ENCODE measurements around the gene SMURF2. TPM values are rescaled to one million over a fixed set of nuclear protein-coding genes. Genes with fewer than 3 reads are reported as not detected.

Gene SMURF2
- total RNA-seq, 1 experiment from 2014 or later = 23.0 TPM

- CTCF ChIA-PET = interaction anchor here (1.0 to 1.2 kb wide), 2 partner anchors 79 to 151 kb away, joined by 3 to 5 read pairs; no protein-coding TSS in a partner anchor
- POLR2A ChIA-PET = interaction anchor here (0.6 kb wide), 1 partner anchor 730 kb away, joined by 4 read pairs; no protein-coding TSS in a partner anchor
- Mint-ChIP-seq H3K4me3 (peak overlapping the region; percentile 100), H3K27me3 (ENCODE audit: low read depth) (no peaks in the 10 kb centered on the region), H3K4me1 (peaks cover 66% of the 10 kb centered on the region), H3K36me3 (peaks cover 55% of the 10 kb centered on the region), H3K9me3 (no peaks in the 10 kb centered on the region), H3K27ac (peak overlapping the region; percentile 89)
- TF ChIP-seq ZNF671 (CRISPR knock-in tag; IDR thresholded peaks at IDR 0.05) (peak; percentile 85; the same call in 1 of the 2 replicates), SMAD3 (CRISPR knock-in tag; IDR thresholded peaks at IDR 0.05; ENCODE audit: borderline replicate concordance) (no peak), ERG (CRISPR knock-in tag; IDR thresholded peaks at IDR 0.05) (peak; percentile 90; the same call in 1 of the 2 replicates), EMX1 (CRISPR knock-in tag; IDR thresholded peaks at IDR 0.05) (peak; percentile 55), ARID4B (CRISPR knock-in tag; IDR thresholded peaks at IDR 0.05; ENCODE audit: borderline replicate concordance) (no peak), CDX4 (CRISPR knock-in tag; IDR thresholded peaks at IDR 0.05; ENCODE audit: borderline replicate concordance) (peak; percentile 7; the same call in 1 of the 2 replicates), ZNF416 (CRISPR knock-in tag; IDR thresholded peaks at IDR 0.05) (peak; percentile 85), NFATC4 (CRISPR knock-in tag; IDR thresholded peaks at IDR 0.05) (peak; percentile 81), ZNF425 (CRISPR knock-in tag; conservative IDR thresholded peaks at IDR 0.05) (peak; percentile 85), AR (CRISPR knock-in tag; IDR thresholded peaks at IDR 0.05) (peak; percentile 38; the same call in 1 of the 2 replicates), PRRX2 (CRISPR knock-in tag; IDR thresholded peaks at IDR 0.05) (0 out of 2 replicates have a peak, but pooled peaks have one; percentile 30), RORB (CRISPR knock-in tag; IDR thresholded peaks at IDR 0.05) (0 out of 2 replicates have a peak, but pooled peaks have one; percentile 4), ZNF532 (CRISPR knock-in tag; IDR thresholded peaks at IDR 0.05; ENCODE audit: borderline replicate concordance) (peak; percentile 60; the same call in 1 of the 2 replicates), ZNF281 (CRISPR knock-in tag; IDR thresholded peaks at IDR 0.05) (no peak)
- ATAC-seq = no peak
- DNase-seq (ENCODE audit: low spot score) = no peak
Observed at GRCh38 chr17:64498308-64499203, 163.6 kb downstream of the SMURF2 start.

All from WTC11 (cell line).